Upper lobe of right lung (tissue), 1 donor: ENCODE data around the gene TRPM2. TPM values are rescaled to one million over a fixed set of nuclear protein-coding genes. Genes with fewer than 3 reads are reported as not detected.

ENCODE experiments used
- ATAC-seq: fragments of 200-7000 bp; cut with Tn5 transposase; one replicate; pipeline ENCODE4 v1.9.1; 2020; ENCODE audit warnings: mild to moderate bottlenecking, moderate library complexity
- DNase-seq: peaks from one replicate; pipeline ENCODE4 v3.0.0-alpha.2; 2020
- H3K27ac ChIP-seq: fragments of 200-600 bp; one replicate; pipeline ENCODE4 v1.8.0; 2022
- H3K27me3 ChIP-seq: fragments of 200-600 bp; one replicate; pipeline ENCODE4 v1.8.0; 2022; ENCODE audit warnings: mild to moderate bottlenecking
- H3K36me3 ChIP-seq: fragments of 200-600 bp; one replicate; pipeline ENCODE4 v1.8.0; 2022
- H3K4me1 ChIP-seq: fragments of 200-600 bp; one replicate; pipeline ENCODE4 v1.8.0; 2022
- H3K4me3 ChIP-seq: fragments of 200-600 bp; one replicate; pipeline ENCODE4 v1.8.0; 2022; ENCODE audit warnings: mild to moderate bottlenecking
- H3K9me3 ChIP-seq: fragments of 200-600 bp; one replicate; pipeline ENCODE4 v1.8.0; 2022
- intact Hi-C: fragments of 100-400 bp; cut with DNase I; formaldehyde crosslinking; loops from one replicate; pipeline ENCODE4 v1.11.0; 2022
- total RNA-seq: library from RNA; stranded (reverse); fragmentation: NEBNext Ultra II Directional; extraction: Animal tissue kit (Norgen Biotek cat#: 25700); gene quantifications from one replicate; pipeline ENCODE4 v1.2.1, GENCODE V29; 2021
- TF ChIP-seq, protein P1 (sequence below): fragments of 200-600 bp; IDR thresholded peaks from one replicate; pipeline ENCODE4 v1.8.0; 2022; ENCODE audit warnings: antibody characterized with exemption
- donor health status: DM: no; HTN: yes; CAD: no; lungs with severe emphysema.

The TRPM2 gene
- total RNA-seq, 1 donor from 2014 or later, result 10.0 TPM

DNA sequence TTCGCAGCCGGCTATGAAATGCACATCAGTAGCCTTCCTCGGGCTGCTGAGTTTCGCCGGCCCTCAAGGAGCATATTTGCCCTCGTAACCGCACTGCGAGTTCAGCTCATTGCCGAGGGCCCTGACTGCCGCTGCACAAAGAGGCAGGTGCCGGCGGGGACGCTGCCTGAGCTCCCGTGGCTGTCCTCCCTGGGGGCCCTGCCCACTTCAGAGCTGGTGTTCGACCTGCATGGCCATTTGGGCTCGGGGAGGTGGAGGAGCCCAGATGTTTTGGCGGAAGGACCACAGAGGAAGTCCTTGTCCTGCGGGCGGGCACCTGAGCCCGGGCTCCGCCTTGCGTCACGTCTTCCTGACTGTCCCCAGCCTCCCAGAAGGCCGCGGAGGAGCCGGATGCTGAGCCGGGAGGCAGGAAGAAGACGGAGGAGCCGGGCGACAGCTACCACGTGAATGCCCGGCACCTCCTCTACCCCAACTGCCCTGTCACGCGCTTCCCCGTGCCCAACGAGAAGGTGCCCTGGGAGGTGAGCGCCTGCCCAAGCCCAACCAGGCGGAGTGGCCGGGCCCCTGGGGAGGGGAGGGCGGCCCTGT is 72.0 kb downstream of the TRPM2 start:
- H3K27ac ChIP-seq, result no peak overlapping the region
- no peaks in the 10 kb centered on the region for H3K36me3 ChIP-seq
- DNase-seq (peak; percentile 57), ATAC-seq (no peak)
- peaks cover 9% of the 10 kb centered on the region for H3K9me3 ChIP-seq
- TF ChIP-seq, protein P1, sequence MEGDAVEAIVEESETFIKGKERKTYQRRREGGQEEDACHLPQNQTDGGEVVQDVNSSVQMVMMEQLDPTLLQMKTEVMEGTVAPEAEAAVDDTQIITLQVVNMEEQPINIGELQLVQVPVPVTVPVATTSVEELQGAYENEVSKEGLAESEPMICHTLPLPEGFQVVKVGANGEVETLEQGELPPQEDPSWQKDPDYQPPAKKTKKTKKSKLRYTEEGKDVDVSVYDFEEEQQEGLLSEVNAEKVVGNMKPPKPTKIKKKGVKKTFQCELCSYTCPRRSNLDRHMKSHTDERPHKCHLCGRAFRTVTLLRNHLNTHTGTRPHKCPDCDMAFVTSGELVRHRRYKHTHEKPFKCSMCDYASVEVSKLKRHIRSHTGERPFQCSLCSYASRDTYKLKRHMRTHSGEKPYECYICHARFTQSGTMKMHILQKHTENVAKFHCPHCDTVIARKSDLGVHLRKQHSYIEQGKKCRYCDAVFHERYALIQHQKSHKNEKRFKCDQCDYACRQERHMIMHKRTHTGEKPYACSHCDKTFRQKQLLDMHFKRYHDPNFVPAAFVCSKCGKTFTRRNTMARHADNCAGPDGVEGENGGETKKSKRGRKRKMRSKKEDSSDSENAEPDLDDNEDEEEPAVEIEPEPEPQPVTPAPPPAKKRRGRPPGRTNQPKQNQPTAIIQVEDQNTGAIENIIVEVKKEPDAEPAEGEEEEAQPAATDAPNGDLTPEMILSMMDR, result no peak
- no peaks in the 10 kb centered on the region for H3K27me3 ChIP-seq
- intact Hi-C loops, result loop anchor here (5.0 kb wide), 1 partner anchor 217 kb away; no protein-coding TSS in a partner anchor
- no peaks in the 10 kb centered on the region for H3K4me1 ChIP-seq
- H3K4me3 ChIP-seq, result no peak overlapping the region

- peaks cover 9% of the 10 kb centered on the region for H3K9me3 ChIP-seq
- intact Hi-C loops, result loop anchor here (5.0 kb wide), 1 partner anchor 216 kb away; no protein-coding TSS in a partner anchor
- DNase-seq (peak; percentile 55), ATAC-seq (no peak)
- no peaks in the 10 kb centered on the region for H3K4me1 ChIP-seq
- TF ChIP-seq, protein P1, result no peak
- H3K27ac ChIP-seq, result no peak overlapping the region
- no peaks in the 10 kb centered on the region for H3K36me3 ChIP-seq
- no peaks in the 10 kb centered on the region for H3K27me3 ChIP-seq
- no peak overlapping the region for H3K4me3 ChIP-seq
Observed at GRCh38 chr21:44425895-44426662, 72.7 kb downstream of the TRPM2 start.

GRCh38 chr21:44426663-44427191 is 73.3 kb downstream of the TRPM2 start:
- Histone ChIP-seq H3K4me1 (no peaks in the 10 kb centered on the region), H3K4me3 (no peak overlapping the region), H3K9me3 (peaks cover 9% of the 10 kb centered on the region), H3K27me3 (no peaks in the 10 kb centered on the region), H3K27ac (no peak overlapping the region), H3K36me3 (no peaks in the 10 kb centered on the region)
- DNase-seq, result peak; percentile 50
- intact Hi-C loops, result loop anchor here (5.0 kb wide), 1 partner anchor 216 kb away; no protein-coding TSS in a partner anchor
- TF ChIP-seq, protein P1, result no peak
- no peak for ATAC-seq

DNA sequence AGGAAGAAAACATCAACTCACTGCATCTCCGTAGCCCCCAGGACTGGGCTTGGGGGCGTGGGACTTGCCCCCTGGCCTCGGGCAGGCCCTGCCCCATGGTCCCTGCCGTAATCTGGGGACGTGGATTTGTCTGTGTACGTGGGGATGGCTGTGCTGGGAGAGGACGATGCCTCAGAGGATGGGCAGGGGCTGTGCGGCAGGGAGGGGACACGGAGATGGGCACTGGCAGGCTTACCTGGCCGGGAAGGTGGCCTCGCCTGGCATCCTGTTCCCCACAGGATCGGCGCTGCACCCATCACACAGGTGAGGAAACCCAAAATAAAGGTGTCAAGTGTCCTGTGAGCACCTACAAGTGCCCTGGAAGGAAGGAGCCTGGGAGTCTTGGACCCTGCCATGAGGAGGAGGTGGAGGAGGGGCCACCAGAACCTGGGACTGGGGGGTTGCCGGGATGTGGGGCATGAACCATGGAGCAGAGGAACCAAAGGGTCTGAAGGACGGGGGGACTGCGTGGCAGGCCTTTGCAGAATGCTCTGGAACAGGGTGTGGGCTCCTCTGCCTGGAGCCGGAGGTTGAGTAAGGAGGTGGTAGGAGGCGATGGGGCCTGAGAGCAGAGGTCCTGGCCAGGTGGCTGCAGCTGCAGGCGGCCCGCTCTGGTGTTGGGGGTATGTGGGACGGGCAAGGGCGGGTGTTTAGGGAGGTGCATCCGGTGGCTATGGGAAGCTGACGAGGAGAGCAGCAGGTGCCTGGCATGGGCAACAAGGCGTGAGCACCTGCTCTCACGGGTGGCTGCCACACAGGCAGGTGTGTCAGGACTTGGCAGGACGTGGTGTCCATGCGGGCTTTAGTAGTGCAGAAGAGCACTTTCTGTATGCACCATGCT is 74.1 kb downstream of the TRPM2 start:
- no peak overlapping the region for H3K4me3 ChIP-seq
- no peak for ATAC-seq
- no peaks in the 10 kb centered on the region for H3K4me1 ChIP-seq
- no peak overlapping the region for H3K27ac ChIP-seq
- H3K9me3 ChIP-seq, result peaks cover 9% of the 10 kb centered on the region
- DNase-seq, result peak; percentile 55
- no peaks in the 10 kb centered on the region for H3K36me3 ChIP-seq
- H3K27me3 ChIP-seq, result no peaks in the 10 kb centered on the region
- TF ChIP-seq, protein P1, result no peak
- intact Hi-C loops, result loop anchor here (5.0 kb wide), 1 partner anchor 215 kb away; no protein-coding TSS in a partner anchor

DNA sequence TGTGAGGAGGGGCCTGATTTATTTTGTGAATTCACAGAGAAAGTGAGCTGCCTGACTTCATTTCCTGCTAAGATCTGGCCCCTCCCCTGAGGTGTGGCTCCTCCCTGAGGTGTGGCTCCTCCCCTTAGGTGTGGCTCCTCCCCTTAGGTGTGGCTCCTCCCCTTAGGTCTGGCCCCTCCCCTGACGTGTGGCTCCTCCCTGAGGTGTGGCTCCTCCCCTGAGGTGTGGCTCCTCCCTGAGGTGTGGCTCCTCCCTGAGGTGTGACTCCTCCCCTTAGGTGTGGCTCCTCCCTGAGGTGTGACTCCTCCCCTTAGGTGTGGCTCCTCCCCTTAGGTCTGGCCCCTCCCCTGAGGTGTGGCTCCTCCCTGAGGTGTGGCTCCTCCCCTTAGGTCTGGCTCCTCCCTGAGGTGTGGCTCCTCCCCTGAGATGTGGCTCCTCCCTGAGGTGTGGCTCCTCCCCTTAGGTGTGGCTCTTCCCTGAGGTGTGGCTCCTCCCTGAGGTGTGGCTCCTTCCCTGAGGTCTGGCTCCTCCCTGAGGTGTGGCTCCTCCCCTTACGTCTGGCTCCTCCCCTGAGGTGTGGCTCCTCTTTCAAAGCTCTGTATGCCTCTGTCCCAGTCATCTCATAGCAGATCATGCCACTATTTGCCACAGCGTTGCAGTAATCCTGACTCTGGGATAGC is 75.0 kb downstream of the TRPM2 start:
- no peak overlapping the region for H3K4me3 ChIP-seq
- H3K36me3 ChIP-seq, result no peaks in the 10 kb centered on the region
- DNase-seq (peak; percentile 65), ATAC-seq (peak; percentile 40)
- H3K4me1 ChIP-seq, result no peaks in the 10 kb centered on the region
- intact Hi-C loops, result loop anchor here (5.0 kb wide), 1 partner anchor 214 kb away; no protein-coding TSS in a partner anchor
- TF ChIP-seq, protein P1, result no peak
- peaks cover 9% of the 10 kb centered on the region for H3K9me3 ChIP-seq
- H3K27ac ChIP-seq, result no peak overlapping the region
- no peaks in the 10 kb centered on the region for H3K27me3 ChIP-seq
